HG03108 (cell line): ENCODE results near the gene ELL2.

Experiments
- ATAC-seq: cut with Tn5 transposase; IDR thresholded peaks from one replicate; pipeline ENCODE4 v1.9.1; 2021; ENCODE audit warnings: moderate library complexity; ENCODE audit not compliant: unreplicated experiment

Gene ELL2

GRCh38 chr5:95884017-95884325 is 77.7 kb downstream of the ELL2 start:
- no peak for ATAC-seq

DNA sequence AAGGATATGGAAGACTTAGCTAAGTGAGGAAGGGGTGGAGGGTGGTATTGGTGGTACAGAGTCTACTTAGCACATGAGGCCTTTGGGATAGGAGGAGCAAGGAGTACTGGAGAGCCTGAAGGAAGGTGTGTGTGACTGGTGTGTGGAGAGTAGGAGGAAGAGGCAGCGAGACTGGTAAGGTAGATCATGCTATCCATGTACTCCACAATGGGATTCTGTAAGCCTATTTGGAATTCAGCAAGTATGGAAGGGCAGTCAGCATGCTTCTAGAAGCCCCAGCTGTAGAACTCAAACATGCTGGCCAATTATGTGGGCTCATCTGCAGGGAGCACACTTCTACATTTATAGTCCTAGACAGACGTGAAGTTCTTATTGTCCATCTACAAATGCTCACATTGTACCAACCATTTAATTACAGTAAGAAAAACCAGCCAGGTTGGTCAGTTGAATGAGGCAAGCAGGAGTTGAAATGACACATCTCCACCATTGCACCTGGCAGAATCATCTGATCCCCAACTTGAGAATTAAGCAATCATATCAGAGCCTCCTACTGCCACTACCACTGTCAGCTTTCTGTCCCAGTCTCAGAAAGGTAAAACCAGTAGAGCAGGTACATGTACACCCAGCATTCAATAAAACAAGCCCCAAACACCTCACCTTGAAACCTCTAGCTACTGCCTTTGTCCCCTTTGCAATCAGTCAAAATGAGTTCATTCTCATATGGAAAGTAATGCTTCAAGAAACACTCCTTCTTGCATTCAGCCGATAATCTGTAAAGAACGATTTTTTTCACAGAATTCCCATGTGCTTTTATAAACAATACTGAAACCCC is 78.2 kb downstream of the ELL2 start:
- no peak for ATAC-seq

DNA sequence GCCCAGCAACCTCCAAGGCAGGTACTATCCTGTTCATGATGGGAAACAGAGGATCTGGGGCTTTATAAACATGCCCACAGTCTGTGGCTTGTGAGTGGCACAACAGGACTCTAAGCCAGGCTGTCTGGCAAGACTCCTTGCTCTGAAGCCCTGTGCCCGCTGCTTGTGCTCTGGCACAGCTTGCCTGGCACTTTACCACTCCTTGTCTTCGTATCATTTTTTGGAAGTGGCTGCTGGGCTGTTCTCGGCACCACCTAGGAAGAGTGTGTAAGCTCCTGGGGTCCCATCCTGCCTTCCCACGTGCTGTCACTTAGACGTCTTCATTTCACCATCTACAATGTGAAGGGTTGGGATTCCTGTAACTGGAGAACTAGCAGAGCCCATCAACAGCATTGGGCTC is 79.8 kb downstream of the ELL2 start:
- ATAC-seq: no peak

DNA sequence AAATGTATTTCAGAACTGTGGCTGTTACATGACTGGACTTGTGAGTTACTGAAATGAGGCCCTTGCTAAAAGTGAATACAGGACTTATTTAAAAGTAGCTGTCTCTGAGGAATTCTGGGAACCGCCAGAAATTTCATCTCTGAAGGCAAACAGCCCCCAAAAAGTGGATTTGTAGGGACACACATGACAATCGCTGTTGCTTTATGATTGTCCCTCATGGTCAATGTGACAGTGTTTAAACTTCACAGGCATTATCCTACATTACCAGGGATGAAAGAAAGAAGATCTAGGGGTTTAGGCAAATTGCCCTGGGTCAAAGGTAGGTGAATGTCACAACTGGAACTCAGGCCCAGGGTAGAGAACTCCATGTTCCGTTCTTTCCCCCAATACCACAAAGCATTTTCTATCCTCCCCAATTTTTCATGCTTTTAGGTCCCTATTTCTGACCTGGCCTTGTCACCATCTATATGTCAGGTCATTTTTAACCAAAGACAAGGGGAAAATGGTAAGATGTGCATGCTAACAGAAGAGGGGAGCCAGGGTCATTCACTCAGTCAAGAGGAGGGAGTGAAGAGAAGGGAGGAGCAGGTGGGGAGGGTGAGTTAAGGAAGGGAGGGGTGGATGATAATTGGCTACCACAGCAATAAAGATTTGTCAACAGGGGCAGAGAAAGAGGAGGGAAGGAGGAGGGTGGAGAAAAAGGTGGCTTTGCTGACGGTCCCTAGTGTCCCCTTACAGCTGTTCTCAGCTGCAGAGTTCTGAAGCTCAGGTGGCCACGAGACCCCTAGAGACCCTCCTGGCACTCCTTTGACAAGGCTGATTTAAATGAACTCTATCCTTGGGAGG is 81.3 kb downstream of the ELL2 start:
- no peak for ATAC-seq

DNA sequence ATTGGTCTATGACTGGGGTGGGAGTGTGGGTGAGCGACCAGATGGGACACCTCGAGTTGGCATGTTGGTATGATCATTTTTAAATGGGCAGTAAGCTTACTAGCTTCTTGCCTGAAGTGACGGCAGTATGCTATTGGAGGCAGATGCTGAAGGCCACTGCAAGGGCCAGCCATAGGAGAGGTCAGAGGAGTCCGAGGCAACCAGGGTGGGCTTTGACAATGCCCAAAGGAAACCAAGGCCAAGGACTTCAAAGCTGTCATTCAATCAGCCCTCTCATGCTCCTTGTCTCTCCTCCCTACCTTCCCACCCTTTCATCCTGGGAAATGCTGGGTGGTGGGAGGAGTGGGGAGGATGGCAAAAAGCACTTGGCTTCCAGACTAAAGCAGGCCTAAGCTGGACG is 82.0 kb downstream of the ELL2 start:
- no peak for ATAC-seq

GRCh38 chr5:95878417-95879323 is 83.0 kb downstream of the ELL2 start:
- ATAC-seq: no peak

DNA sequence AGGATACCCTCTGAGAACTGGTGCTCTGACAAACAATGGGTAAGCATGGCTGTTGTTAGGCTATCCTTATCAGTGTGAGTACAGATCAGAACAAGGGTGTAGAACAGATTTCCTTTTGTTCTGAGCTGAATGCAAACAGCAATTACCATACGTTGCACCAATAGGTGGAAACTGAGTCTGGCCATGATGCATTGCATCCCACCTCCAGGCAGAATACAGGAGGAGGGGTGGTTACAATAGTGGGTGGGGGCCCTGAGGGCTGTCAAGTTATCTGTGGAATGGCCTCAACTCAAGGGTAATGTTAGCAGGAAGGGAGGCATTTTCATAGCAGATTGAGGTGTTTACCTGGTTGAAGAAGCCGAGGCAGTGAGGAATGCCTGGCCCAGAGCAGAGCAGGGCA is 84.9 kb downstream of the ELL2 start:
- ATAC-seq: no peak

GRCh38 chr5:95874246-95874645 is 87.4 kb downstream of the ELL2 start:
- no peak for ATAC-seq

- no peak for ATAC-seq
Measured at GRCh38 chr5:95873351-95873750, 88.3 kb downstream of the ELL2 start.

- no peak for ATAC-seq
Measured at GRCh38 chr5:95872346-95873268, 89.0 kb downstream of the ELL2 start.

GRCh38 chr5:95871146-95871806 is 90.4 kb downstream of the ELL2 start:
- no peak for ATAC-seq

DNA sequence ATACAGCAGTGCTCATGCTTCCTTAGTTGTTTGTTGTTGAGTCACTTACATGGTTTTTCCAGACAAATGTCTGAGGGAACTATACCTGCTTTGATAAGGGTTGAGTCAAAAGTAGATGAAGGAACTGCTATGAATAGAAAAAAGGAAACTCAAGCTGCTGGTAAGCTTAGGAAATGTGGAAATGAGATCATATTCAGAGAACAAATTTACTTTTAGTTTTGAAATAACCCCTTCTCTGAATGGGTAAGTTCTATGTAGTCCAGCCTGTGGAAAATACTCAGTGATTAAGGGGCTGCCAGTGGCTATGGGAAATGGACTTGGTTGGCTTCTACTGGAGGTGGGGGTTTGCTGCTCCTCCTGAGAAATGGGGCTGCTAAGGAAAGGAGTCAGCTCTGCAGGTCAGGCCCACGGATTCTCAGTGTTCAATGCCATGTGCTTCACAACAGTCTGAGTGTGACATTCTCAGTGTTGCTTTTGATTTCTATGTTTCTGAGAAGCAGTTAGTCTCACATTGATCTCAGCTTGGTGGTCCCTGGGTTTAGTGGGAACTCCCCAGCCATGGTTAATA is 91.5 kb downstream of the ELL2 start:
- peak; percentile 62 for ATAC-seq

DNA sequence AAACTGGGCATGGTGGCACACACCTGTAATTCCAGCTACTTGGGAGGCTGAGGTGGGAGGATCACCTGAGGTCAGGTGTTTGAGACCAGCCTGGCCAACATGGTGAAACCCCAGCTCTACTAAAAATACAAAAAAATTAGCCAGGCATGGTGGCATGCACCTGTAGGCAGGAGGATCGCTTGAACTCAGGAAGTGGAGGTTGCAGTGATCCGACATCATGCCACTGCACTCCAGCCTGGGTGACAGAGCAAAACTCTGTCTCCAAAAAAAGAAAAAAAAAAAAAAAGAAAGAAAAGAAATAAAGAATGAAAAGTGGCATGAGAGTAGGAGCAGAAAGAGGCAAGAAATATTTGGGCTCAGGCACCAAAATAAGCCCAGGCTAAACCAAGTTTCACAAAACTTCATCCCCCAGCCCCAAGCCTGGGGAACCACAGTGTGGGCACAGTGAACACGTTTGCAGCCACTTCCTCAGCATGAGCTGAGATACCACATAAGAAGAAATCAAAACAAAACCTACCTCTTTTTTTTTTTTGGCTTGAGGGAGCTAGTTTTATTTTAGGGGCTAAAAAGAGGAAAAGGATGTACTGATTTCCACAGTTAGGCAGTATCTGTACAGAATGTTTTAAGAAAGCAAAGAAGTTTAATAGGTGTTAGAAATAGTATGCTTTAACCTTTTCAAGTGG is 92.3 kb downstream of the ELL2 start:
- ATAC-seq: peak; percentile 50

DNA sequence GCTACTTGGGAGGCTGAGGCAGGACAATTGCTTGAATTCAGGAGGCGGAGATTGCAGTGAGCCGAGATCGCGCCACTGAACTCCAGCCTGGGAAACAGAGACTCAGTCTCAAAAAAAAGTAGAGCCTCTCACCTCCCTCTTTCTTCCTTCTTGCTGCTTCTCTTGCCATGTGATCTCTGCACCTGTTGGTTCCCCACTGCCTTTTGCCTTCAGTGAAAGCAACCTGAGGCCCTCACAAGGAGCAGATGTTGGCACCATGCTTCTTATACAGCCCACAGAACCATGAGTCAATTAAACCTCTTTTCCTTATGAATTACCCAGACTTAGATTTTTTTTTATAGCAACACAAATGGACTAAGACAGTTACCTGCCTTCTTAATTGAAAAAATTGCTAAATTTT is 93.5 kb downstream of the ELL2 start:
- no peak for ATAC-seq

DNA sequence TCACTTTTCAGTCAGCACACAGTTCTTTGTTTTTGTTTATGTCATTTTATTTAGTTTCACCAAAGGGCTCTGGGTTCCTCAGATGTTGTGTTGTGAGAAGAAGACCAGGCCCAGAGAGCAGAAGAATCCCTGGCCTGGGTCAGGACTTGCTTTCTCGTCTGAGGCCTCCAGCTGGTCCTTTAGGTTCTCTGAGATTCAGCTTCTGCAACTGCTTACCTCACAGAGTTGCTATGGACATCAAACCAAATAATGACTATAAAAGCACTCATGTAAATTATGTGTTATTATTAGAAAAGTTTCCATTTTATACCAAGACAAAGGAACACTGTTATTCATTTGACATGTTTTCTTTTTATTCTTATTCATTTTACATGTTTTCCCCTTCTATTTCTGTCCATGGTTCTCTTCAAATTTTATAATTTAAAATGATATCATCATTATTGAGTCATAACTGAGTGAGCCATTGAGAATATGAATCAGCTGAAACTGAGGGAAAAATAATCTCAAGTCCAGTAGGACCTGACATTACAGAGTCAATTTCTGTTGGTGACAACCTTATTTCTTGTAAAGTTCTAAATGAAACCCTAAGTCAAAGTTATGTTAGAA is 95.1 kb downstream of the ELL2 start:
- ATAC-seq: no peak

- ATAC-seq: no peak
Measured at GRCh38 chr5:95864944-95865504, 96.6 kb downstream of the ELL2 start.

DNA sequence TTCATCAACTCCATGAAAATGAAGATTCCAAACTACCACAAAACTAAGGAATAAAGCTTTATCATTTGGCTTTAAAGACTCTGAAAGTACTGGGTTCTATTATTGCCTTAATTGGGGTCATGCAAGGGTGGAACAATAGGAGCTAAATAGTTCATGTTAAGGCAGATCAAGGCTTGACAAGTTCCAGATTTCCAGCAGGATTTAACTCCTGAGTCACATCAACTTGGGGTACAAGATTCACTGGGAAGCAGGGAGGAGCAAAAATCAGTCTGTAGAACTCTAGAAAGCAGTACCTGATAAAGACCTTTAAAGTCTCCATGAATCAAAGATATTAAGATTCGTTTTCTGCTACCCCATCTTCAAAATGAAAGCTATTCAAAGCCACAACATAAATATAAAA is 97.2 kb downstream of the ELL2 start:
- no peak for ATAC-seq

DNA sequence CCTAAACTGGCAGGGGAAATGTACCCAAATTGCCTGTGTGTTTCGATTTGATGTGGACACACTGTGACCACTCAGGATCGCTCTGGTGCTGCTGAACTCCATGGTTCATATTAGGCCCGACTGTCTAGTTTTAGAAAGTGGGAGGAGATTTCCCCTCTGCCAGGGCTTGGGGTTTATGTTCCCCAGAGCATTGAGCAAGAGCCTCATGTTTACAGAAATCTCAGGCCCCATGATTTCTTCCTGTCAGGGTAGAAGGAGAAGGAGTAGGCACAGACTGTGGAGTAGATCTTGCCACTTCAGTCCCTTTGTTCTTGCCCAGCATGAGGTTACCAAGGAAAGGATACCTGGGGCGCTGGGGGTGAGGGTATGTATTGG is 98.3 kb downstream of the ELL2 start:
- no peak for ATAC-seq
